HG03565 (cell line): ENCODE results near the gene CAMSAP2.
"Not testable (repeated sequence)": the region's sequence is repeated elsewhere in the genome, so short reads cannot be mapped to it uniquely, and the experiment has no call there.

Source experiments
- ATAC-seq: cut with Tn5 transposase; IDR thresholded peaks from one replicate; pipeline ENCODE4 v1.9.1; 2021; ENCODE audit warnings: mild to moderate bottlenecking, moderate library complexity; ENCODE audit not compliant: unreplicated experiment

CAMSAP2 gene

DNA sequence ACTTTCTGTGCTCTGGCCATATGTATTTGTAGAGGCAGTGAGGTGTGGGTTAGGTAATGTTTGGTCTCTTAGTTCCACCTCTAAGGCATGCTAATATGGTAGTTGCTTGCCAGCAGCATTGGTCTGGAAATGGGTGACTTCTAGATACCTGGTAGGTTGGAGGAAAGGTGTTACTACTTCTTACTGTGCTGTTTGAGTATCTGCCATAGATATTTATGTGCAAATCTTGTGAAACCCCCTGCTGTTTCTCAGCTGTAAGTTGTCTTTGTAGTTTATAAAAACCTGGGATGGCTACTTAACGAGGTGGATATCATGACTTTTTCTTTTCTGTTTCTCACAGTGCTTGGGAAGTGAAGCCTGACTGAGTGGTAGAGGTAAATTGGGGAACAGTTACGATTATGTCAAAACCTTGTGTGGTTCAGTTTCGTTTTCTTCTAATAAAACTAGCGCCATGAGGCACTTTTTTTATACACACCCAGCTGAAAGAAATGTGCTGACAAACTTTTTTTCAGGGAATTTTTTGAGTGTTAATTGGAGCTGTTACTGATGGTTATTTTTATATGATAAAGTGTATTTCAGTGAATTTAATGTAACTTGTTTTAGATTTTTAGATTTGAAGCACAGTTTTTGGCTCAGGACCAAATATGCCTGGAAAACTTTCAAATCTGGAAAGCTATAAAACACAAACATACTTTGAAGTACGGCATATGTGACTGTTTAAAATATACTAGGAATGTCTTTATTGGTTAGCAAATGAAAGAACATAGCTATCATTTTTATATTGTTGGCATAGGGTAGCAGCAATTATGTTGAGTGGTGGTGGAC lies 42.1 kb downstream of the CAMSAP2 start:
- ATAC-seq = no peak

DNA sequence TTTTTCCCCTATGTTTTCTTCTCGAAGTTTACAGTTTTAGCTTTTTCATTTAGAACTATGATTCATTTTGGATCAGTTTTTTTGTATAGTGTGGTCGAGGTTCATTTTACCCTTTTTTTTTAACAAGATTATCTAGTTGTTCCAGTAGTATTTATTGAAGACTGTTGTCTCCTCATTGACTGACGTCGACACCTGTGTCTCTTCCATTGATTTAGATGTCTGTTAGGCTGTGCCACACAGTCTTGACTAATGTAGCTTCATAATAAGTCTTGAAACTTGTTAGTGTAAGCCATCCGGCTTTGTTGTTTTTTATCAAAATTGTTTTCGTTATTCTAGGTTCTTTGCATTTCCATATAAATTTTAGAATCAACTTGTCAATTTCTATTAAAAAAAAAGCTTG lies 45.2 kb downstream of the CAMSAP2 start:
- ATAC-seq = no peak

DNA sequence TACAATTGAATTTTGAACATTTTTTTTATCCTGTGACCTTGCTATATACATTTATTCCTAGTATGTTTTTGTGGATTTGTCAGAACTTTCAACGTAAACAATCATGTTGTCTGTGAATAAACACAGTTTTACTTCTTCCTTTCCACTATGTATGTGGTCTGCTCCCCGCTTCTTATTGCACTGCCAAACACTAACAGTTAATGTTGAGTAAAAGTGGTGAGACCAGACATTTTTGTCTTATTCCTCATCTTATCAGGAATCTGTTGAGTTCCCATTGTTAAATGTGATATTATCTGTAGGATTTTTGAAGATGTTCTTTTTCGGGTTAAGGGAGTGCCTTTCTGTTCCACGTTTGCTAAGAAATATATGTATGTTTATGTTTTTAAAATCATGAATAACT lies 45.9 kb downstream of the CAMSAP2 start:
- no peak for ATAC-seq

GRCh38 chr1:200786788-200787187 lies 48.1 kb downstream of the CAMSAP2 start:
- ATAC-seq = no peak

DNA sequence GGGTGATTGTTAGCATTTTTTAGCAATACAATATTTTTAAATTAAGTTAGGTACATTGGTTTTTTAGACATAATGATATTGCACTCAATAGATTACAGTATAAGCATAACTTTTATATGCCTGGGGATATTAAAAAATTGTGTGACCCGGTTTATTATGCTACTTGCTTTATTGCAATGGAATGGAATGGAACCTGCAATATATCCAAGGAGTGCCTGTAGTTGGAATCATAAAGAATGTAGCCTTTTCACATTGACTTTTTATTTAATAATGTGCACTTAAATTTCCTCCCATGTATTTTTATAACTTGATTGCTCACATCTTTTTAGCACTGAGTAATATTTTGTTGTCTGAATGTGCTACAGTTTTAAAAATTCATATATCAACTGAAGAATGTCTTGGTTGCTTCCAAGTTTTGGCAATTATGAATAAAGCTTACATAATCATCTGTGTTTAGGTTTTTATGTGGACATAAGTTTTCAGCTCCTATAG lies 49.2 kb downstream of the CAMSAP2 start:
- no peak for ATAC-seq

GRCh38 chr1:200791012-200791411 lies 52.3 kb downstream of the CAMSAP2 start:
- not testable (repeated sequence) for ATAC-seq

DNA sequence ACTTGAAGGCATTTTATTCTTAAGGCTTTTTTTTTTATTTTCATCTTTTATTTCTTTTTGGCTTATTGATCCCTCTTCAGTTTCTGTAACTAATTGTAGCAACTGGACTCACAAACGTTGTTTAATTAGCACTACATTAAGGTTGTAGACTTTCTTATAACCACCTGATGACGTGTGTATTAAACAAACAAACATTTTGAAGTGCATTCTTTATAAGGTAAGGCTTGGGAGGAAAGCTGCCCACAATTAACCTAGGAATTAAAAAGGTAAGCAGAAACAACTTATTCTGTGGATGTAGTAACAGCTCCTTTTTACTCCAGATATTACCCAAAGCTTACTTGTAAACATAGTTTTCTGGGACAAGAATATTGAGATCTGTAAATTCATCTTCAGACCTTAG lies 55.0 kb downstream of the CAMSAP2 start:
- no peak for ATAC-seq

DNA sequence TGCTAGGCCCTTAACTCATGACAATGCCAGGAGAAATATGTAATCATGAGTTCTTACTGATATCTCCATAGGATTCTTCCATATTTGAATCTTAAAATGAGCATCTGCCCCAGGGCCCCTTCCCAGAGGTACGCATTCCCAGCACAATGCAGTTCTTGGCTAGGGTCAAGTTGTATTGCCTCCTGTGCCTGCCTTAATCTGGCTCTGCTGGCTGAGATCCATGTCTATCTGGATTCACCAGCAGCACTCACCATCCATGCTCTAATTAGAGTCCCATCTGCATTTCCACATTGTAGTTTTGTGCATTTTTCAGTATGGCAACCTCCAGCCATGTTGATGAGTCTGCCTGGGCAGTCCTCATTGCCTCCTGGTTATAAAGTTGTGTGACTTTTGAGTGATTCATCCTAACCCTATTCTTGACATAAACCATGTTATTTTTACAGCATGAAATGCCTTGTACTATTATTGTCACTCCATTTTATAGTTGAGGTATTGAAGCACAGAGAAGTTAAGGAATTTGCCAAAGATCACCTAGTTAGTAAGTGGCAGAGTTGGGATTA lies 55.9 kb downstream of the CAMSAP2 start:
- ATAC-seq = no peak

- ATAC-seq = no peak
Measured at GRCh38 chr1:200795156-200795555, 56.5 kb downstream of the CAMSAP2 start.

GRCh38 chr1:200802042-200802441 lies 63.3 kb downstream of the CAMSAP2 start:
- no peak for ATAC-seq

- ATAC-seq = peak; percentile 59
Measured at GRCh38 chr1:200802865-200803512, 64.3 kb downstream of the CAMSAP2 start.

DNA sequence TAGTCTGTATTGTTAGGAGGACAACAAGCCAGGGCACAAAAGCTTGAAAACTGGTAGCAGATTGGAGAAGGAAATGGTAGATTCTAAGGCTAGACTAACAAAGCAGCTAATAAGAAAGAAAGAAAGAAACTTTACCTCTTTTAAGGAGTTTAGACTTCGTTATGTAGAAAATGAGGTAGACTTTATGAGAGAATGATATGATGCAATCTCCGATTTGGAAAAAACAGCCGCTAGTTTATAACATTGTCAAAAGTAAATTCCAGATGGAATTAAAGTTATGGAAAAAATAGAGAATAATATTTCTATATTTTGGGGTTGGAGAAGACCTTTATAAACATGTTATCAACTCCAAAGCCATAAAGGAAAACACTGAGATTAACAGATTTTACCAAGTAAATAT lies 67.0 kb downstream of the CAMSAP2 start:
- no peak for ATAC-seq

- no peak for ATAC-seq
Measured at GRCh38 chr1:200808846-200809245, 70.2 kb downstream of the CAMSAP2 start.

DNA sequence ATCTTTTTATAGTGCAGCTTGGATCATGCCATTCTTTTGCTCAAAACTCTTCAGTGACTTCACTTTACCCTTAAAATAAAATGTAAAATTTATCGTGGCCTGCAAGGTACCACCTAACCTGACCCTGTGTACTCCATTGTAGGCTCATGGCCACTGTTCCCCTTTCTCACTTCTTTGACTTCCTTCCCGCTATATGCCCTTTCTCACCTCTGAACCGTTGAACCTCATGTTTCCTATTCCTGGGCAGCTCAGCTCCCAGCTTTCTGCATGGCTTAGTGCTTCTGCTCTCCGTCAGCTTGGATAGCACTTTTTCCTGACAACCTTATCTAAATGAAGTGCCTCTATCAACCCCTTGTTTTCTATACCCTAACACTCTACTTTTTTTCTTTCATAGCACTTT lies 73.0 kb downstream of the CAMSAP2 start:
- no peak for ATAC-seq

GRCh38 chr1:200816624-200817224 lies 78.0 kb downstream of the CAMSAP2 start:
- not testable (repeated sequence) for ATAC-seq

- no peak for ATAC-seq
Measured at GRCh38 chr1:200818248-200818647, 79.6 kb downstream of the CAMSAP2 start.

GRCh38 chr1:200819726-200820125 lies 81.0 kb downstream of the CAMSAP2 start:
- no peak for ATAC-seq

DNA sequence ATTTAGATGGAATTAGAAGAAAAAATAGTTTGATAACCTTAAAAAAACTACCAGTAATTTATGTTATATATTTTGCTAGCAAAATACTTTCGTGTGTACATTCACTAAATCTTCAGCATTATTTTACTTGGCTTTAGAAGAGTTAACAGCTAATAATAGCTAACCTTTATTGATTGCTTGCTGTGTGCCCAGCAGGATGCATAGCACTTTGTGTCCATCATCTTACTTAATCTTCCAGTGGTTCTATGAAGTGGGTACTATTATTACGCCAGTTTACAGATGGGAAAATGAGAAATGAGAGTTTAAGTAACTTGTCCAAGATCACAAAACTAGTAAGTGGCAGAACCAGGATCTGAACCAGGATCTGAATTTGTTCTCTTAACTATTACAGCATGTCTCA lies 92.4 kb downstream of the CAMSAP2 start:
- no peak for ATAC-seq

GRCh38 chr1:200834383-200834782 lies 95.7 kb downstream of the CAMSAP2 start:
- no peak for ATAC-seq

DNA sequence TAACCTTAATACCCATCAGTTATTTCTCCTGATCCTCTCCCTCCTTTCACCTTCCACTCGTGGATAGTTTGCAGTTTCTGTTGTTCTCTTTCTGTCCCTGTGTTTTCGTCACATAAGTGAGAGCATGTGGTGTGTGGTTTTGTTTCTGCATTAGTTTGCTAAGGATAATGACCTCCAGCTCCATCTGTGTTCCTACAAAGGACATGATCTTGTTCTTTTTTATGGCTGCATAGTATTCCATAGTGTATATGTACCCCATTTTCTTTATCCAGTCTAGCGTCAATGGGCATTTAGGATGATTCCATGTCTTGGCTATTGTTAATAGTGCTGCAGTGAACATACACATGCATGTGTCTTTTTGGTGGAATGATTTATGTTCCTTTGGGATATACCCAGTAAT lies 97.5 kb downstream of the CAMSAP2 start:
- no peak for ATAC-seq

GRCh38 chr1:200837931-200838571 lies 99.4 kb downstream of the CAMSAP2 start:
- ATAC-seq = no peak
